HEK293 (cell line): Measurements from ENCODE around the gene SMARCA2.

Source experiments
- CTCF ChIA-PET: fragments of 350-600 bp; formaldehyde crosslinking; extraction: SDS; loops from one replicate; lab custom pipeline; 2021; ENCODE audit warnings: antibody characterized with exemption; lab: Yijun Ruan, JAX
- POLR2A ChIA-PET: fragments of 300-600 bp; formaldehyde crosslinking; extraction: SDS; loops from one replicate; lab custom pipeline; 2020; ENCODE audit warnings: antibody characterized with exemption, inconsistent platforms; lab: Yijun Ruan, JAX
- H3K27ac ChIP-seq: fragments of 200-500 bp; sonication (Bioruptor generic); 2 replicates; pipeline ENCODE4 v1.5.1; 2014; ENCODE audit warnings: low read depth, low read length, control low read depth, inconsistent platforms; ENCODE audit errors: extremely low read depth
- H3K36me3 ChIP-seq, 2 experiments: fragments of 200-500 bp in 1 of 2; sonication (Bioruptor generic) in 1 of 2; 1 replicate in 1 of 2; 2 replicates in 1 of 2; pipeline ENCODE4 v1.5.1; 2014 to 2017; ENCODE audit warnings: inconsistent platforms in 2 of 2, low read length in 2 of 2; ENCODE audit not compliant: control insufficient read depth in 2 of 2, insufficient read depth in 1 of 2
- H3K4me1 ChIP-seq: fragments of 200-500 bp; sonication (Bioruptor generic); 2 replicates; pipeline ENCODE4 v1.5.1; 2014; ENCODE audit warnings: mild to moderate bottlenecking, low read length, inconsistent platforms; ENCODE audit not compliant: control insufficient read depth, insufficient read depth
- H3K4me3 ChIP-seq: 2 replicates; pipeline ENCODE4 v1.5.1; 2011; ENCODE audit warnings: low read depth, mild to moderate bottlenecking, control low read depth, low read length, moderate library complexity
- H3K9me3 ChIP-seq: fragments of 200-500 bp; sonication (Bioruptor generic); 2 replicates; pipeline ENCODE4 v1.5.1; 2014; ENCODE audit warnings: low read depth, low read length, inconsistent platforms; ENCODE audit not compliant: control insufficient read depth, insufficient read depth
- EGR2 ChIP-seq: fragments of 450-650 bp; formaldehyde crosslinking; IDR thresholded peaks from 2 replicates; pipeline ENCODE4 v1.5.1; 2016; ENCODE audit warnings: low read depth, missing biosample characterization, missing genetic modification characterization
- GLI2 ChIP-seq: fragments of 450-650 bp; formaldehyde crosslinking; IDR thresholded peaks from 2 replicates; pipeline ENCODE4; 2017; ENCODE audit warnings: missing biosample characterization, missing genetic modification characterization, low read depth, borderline replicate concordance
- HOXD13 ChIP-seq: sonication (generic); formaldehyde crosslinking; IDR thresholded peaks from 2 replicates; pipeline ENCODE4 v1.8.0; 2022; ENCODE audit warnings: missing genetic modification reagents, borderline replicate concordance
- MZF1 ChIP-seq: fragments of 450-650 bp; formaldehyde crosslinking; IDR thresholded peaks from 2 replicates; pipeline ENCODE4 v1.5.1; 2017; ENCODE audit warnings: missing biosample characterization, missing genetic modification characterization, borderline replicate concordance
- SALL2 ChIP-seq: fragments of 450-650 bp; formaldehyde crosslinking; IDR thresholded peaks from 2 replicates; pipeline ENCODE4 v1.5.0; 2017; ENCODE audit warnings: missing biosample characterization, mild to moderate bottlenecking, missing genetic modification characterization, borderline replicate concordance
- TCF7L2 ChIP-seq: IDR thresholded peaks from 2 replicates; pipeline ENCODE4 v1.6.1; 2011; ENCODE audit warnings: low read depth, mild to moderate bottlenecking, inconsistent platforms, low read length, moderate library complexity, borderline replicate concordance
- TSHZ1 ChIP-seq: fragments of 450-650 bp; formaldehyde crosslinking; IDR thresholded peaks from 2 replicates; pipeline ENCODE4 v1.5.1; 2016; ENCODE audit warnings: missing biosample characterization, missing genetic modification characterization, borderline replicate concordance
- ZNF114 ChIP-seq: fragments of 450-650 bp; formaldehyde crosslinking; IDR thresholded peaks from 2 replicates; pipeline ENCODE4 v1.5.0; 2017; ENCODE audit warnings: missing biosample characterization, missing genetic modification characterization
- ZNF132 ChIP-seq: fragments of 450-650 bp; formaldehyde crosslinking; IDR thresholded peaks from 2 replicates; pipeline ENCODE4 v1.5.1; 2017; ENCODE audit warnings: missing biosample characterization, missing genetic modification characterization, borderline replicate concordance
- ZNF138 ChIP-seq: fragments of 450-650 bp; formaldehyde crosslinking; IDR thresholded peaks from 2 replicates; pipeline ENCODE4 v1.5.1; 2016; ENCODE audit warnings: missing biosample characterization, missing genetic modification characterization, borderline replicate concordance
- ZNF23 ChIP-seq: fragments of 450-650 bp; formaldehyde crosslinking; IDR thresholded peaks from 2 replicates; pipeline ENCODE4 v1.5.1; 2016; ENCODE audit warnings: missing biosample characterization, missing genetic modification characterization, borderline replicate concordance
- ZNF335 ChIP-seq: fragments of 450-650 bp; formaldehyde crosslinking; conservative IDR thresholded peaks from 2 replicates; pipeline ENCODE4 v1.5.1; 2016; ENCODE audit warnings: missing biosample characterization, missing genetic modification characterization
- ZNF513 ChIP-seq: fragments of 450-650 bp; IDR thresholded peaks from 2 replicates; pipeline ENCODE4 v1.5.1; 2018; ENCODE audit warnings: missing biosample characterization, missing genetic modification characterization
- ZNF548 ChIP-seq: fragments of 450-650 bp; formaldehyde crosslinking; IDR thresholded peaks from 2 replicates; pipeline ENCODE4 v1.5.1; 2016; ENCODE audit warnings: missing biosample characterization, missing genetic modification characterization
- ZNF558 ChIP-seq: fragments of 450-650 bp; formaldehyde crosslinking; IDR thresholded peaks from 2 replicates; pipeline ENCODE4 v1.5.1; 2016; ENCODE audit warnings: missing biosample characterization, missing genetic modification characterization
- ZNF600 ChIP-seq: fragments of 450-650 bp; formaldehyde crosslinking; IDR thresholded peaks from 2 replicates; pipeline ENCODE4 v1.5.1; 2016; ENCODE audit warnings: missing biosample characterization, missing genetic modification characterization
- ZNF621 ChIP-seq: fragments of 450-650 bp; formaldehyde crosslinking; IDR thresholded peaks from 2 replicates; pipeline ENCODE4 v1.5.1; 2017; ENCODE audit warnings: missing biosample characterization, missing genetic modification characterization
- ZNF629 ChIP-seq: fragments of 450-650 bp; formaldehyde crosslinking; IDR thresholded peaks from 2 replicates; pipeline ENCODE4 v1.5.1; 2017; ENCODE audit warnings: missing biosample characterization, missing genetic modification characterization
- ZNF670 ChIP-seq: fragments of 450-650 bp; formaldehyde crosslinking; IDR thresholded peaks from 2 replicates; pipeline ENCODE4 v1.5.1; 2016; ENCODE audit warnings: missing biosample characterization, missing genetic modification characterization, low read depth
- ZNF704 ChIP-seq: fragments of 450-650 bp; formaldehyde crosslinking; IDR thresholded peaks from 2 replicates; pipeline ENCODE4 v1.5.1; 2016; ENCODE audit warnings: missing biosample characterization, missing genetic modification characterization

SMARCA2 gene

GRCh38 chr9:2150338-2150737, 135.2 kb downstream of the SMARCA2 start:
- TF ChIP-seq HOXD13 (CRISPR knock-in tag) (no peak), EGR2 (no peak), ZNF629 (tag by site-specific recombination) (no peak)
- no peak overlapping the region for H3K27ac ChIP-seq
- no peaks in the 10 kb centered on the region for H3K36me3 ChIP-seq
- no peaks in the 10 kb centered on the region for H3K4me1 ChIP-seq
- H3K4me3 ChIP-seq, result no peak overlapping the region
- POLR2A ChIA-PET, result no interaction called here
- no peaks in the 10 kb centered on the region for H3K9me3 ChIP-seq
- CTCF ChIA-PET, result no interaction called here

- no peak overlapping the region for H3K27ac ChIP-seq
- TF ChIP-seq SALL2 (tag by site-specific recombination) (no peak), ZNF114 (no peak), ZNF335 (tag by site-specific recombination) (no peak), MZF1 (tag by site-specific recombination) (no peak), ZNF600 (tag by site-specific recombination) (no peak), GLI2 (tag by site-specific recombination) (no peak), ZNF558 (tag by site-specific recombination) (no peak), ZNF621 (tag by site-specific recombination) (no peak), ZNF704 (tag by site-specific recombination) (no peak), TCF7L2 (no peak), TSHZ1 (no peak), ZNF513 (tag by site-specific recombination) (no peak), ZNF670 (tag by site-specific recombination) (no peak), ZNF23 (tag by site-specific recombination) (no peak), ZNF138 (tag by site-specific recombination) (no peak), ZNF132 (no peak), ZNF548 (no peak)
- TF ChIP-seq, all 188 proteins: peak for 0
- ChIA-PET POLR2A (no interaction called here), CTCF (no interaction called here)
- H3K9me3 ChIP-seq, result no peaks in the 10 kb centered on the region
- H3K4me3 ChIP-seq, result no peak overlapping the region
- no peaks in the 10 kb centered on the region for H3K4me1 ChIP-seq
- no peaks in the 10 kb centered on the region for H3K36me3 ChIP-seq
Observed at GRCh38 chr9:2151171-2151570, 136.0 kb downstream of the SMARCA2 start.
